ENCODE results near the gene FBXO27.

FBXO27 gene

GRCh38 chr19:39060171-39060570 is 27.8 kb upstream of the FBXO27 start:
- in situ Hi-C loops (cut with HindIII; ENCODE audit: low pct_ligation_motif_present, low sequenced_read_pairs): no loop called here
- no peaks in the 10 kb centered on the region for H3K27me3 ChIP-seq (replicated peaks)
- H3K36me3 ChIP-seq (replicated peaks): no peaks in the 10 kb centered on the region
- no peak overlapping the region for H3K27ac ChIP-seq
- H3K4me3 ChIP-seq (ENCODE audit: low read depth, low read length): no peak overlapping the region
- no peak for TF ChIP-seq CTCF (IDR thresholded peaks at IDR 0.05; ENCODE audit: low read depth, low read length, missing control alignments)
- no peak for DNase-seq

- no peaks in the 10 kb centered on the region for H3K36me3 ChIP-seq (replicated peaks)
- H3K4me3 ChIP-seq (ENCODE audit: low read depth, low read length): no peak overlapping the region
- in situ Hi-C loops (cut with HindIII; ENCODE audit: low pct_ligation_motif_present, low sequenced_read_pairs): no loop called here
- H3K27ac ChIP-seq: no peak overlapping the region
- no peak for TF ChIP-seq CTCF (IDR thresholded peaks at IDR 0.05; ENCODE audit: low read depth, low read length, missing control alignments)
- no peak for DNase-seq
- H3K27me3 ChIP-seq (replicated peaks): no peaks in the 10 kb centered on the region
Measured at GRCh38 chr19:39059302-39059701, 27.0 kb upstream of the FBXO27 start.

- Histone ChIP-seq H3K36me3 (replicated peaks) (no peaks in the 10 kb centered on the region), H3K27me3 (replicated peaks) (no peaks in the 10 kb centered on the region), H3K27ac (no peak overlapping the region), H3K4me3 (ENCODE audit: low read depth, low read length) (no peak overlapping the region)
- in situ Hi-C loops (cut with HindIII; ENCODE audit: low pct_ligation_motif_present, low sequenced_read_pairs): no loop called here
- TF ChIP-seq CTCF (IDR thresholded peaks at IDR 0.05; ENCODE audit: low read depth, low read length, missing control alignments): no peak
- no peak for DNase-seq
Measured at GRCh38 chr19:39057615-39058014, 25.3 kb upstream of the FBXO27 start.

GRCh38 chr19:39054091-39054470 is 21.7 kb upstream of the FBXO27 start:
- in situ Hi-C loops (cut with HindIII; ENCODE audit: low pct_ligation_motif_present, low sequenced_read_pairs): no loop called here
- DNase-seq: no peak
- no peak for TF ChIP-seq CTCF (IDR thresholded peaks at IDR 0.05; ENCODE audit: low read depth, low read length, missing control alignments)

GRCh38 chr19:39053276-39054090 is 21.1 kb upstream of the FBXO27 start:
- H3K27me3 ChIP-seq (replicated peaks): no peaks in the 10 kb centered on the region
- H3K36me3 ChIP-seq (replicated peaks): no peaks in the 10 kb centered on the region
- no peak for DNase-seq
- no peak for TF ChIP-seq CTCF (IDR thresholded peaks at IDR 0.05; ENCODE audit: low read depth, low read length, missing control alignments)
- no peak overlapping the region for H3K4me3 ChIP-seq (ENCODE audit: low read depth, low read length)
- in situ Hi-C loops (cut with HindIII; ENCODE audit: low pct_ligation_motif_present, low sequenced_read_pairs): no loop called here
- H3K27ac ChIP-seq: no peak overlapping the region

More at GRCh38 chr19:39054091-39054470, 21.7 kb upstream of the FBXO27 start:
- no peak overlapping the region for H3K4me3 ChIP-seq (ENCODE audit: low read depth, low read length)
- no peak overlapping the region for H3K27ac ChIP-seq
- H3K27me3 ChIP-seq (replicated peaks): no peaks in the 10 kb centered on the region
- no peaks in the 10 kb centered on the region for H3K36me3 ChIP-seq (replicated peaks)

GRCh38 chr19:39052846-39053245 is 20.5 kb upstream of the FBXO27 start:
- in situ Hi-C loops (cut with HindIII; ENCODE audit: low pct_ligation_motif_present, low sequenced_read_pairs): no loop called here
- H3K27me3 ChIP-seq (replicated peaks): no peaks in the 10 kb centered on the region
- no peak overlapping the region for H3K4me3 ChIP-seq (ENCODE audit: low read depth, low read length)
- no peaks in the 10 kb centered on the region for H3K36me3 ChIP-seq (replicated peaks)
- no peak for TF ChIP-seq CTCF (IDR thresholded peaks at IDR 0.05; ENCODE audit: low read depth, low read length, missing control alignments)
- no peak for DNase-seq
- no peak overlapping the region for H3K27ac ChIP-seq

Data from brain microvascular endothelial cell (primary cell).